Stimulated activated effector memory CD8-positive, alpha-beta T cell treated with anti-CD3 and anti-CD28 coated beads, Interleukin-12 subunit alpha, Interleukin-12 subunit beta, amount 100 ng/mL, for 72 hours (primary cell): ENCODE data around the gene SMC3.
A peak's percentile ranks its signal among the peaks of the same experiment; 100 is the strongest.
"Not testable (repeated sequence)": the region's sequence is repeated elsewhere in the genome, so short reads cannot be mapped to it uniquely, and the experiment has no call there.

Experiments
- ATAC-seq: fragments of 150-1000 bp; cut with Tn5 transposase; 2 replicates; pipeline ENCODE4 v1.10.0; 2021
- DNase-seq, 2 donors: peaks; one replicate each; pipeline ENCODE4 v3.0.0; 2021 to 2022; ENCODE audit warnings: low spot score in 2 of 2
- H3K27ac Mint-ChIP-seq: one replicate; pipeline ENCODE4 v1.8.0; 2022; ENCODE audit warnings: mild to moderate bottlenecking, mixed read lengths
- H3K36me3 Mint-ChIP-seq: one replicate; pipeline ENCODE4 v1.8.0; 2022; ENCODE audit warnings: mild to moderate bottlenecking, mixed read lengths
- H3K4me1 Mint-ChIP-seq: one replicate; pipeline ENCODE4 v1.8.0; 2022; ENCODE audit warnings: mixed read lengths
- H3K4me3 Mint-ChIP-seq: one replicate; pipeline ENCODE4 v1.8.0; 2022; ENCODE audit warnings: mild to moderate bottlenecking, mixed read lengths
- H3K9me3 Mint-ChIP-seq: one replicate; pipeline ENCODE4 v1.8.0; 2022; ENCODE audit warnings: mixed read lengths

Gene SMC3

DNA sequence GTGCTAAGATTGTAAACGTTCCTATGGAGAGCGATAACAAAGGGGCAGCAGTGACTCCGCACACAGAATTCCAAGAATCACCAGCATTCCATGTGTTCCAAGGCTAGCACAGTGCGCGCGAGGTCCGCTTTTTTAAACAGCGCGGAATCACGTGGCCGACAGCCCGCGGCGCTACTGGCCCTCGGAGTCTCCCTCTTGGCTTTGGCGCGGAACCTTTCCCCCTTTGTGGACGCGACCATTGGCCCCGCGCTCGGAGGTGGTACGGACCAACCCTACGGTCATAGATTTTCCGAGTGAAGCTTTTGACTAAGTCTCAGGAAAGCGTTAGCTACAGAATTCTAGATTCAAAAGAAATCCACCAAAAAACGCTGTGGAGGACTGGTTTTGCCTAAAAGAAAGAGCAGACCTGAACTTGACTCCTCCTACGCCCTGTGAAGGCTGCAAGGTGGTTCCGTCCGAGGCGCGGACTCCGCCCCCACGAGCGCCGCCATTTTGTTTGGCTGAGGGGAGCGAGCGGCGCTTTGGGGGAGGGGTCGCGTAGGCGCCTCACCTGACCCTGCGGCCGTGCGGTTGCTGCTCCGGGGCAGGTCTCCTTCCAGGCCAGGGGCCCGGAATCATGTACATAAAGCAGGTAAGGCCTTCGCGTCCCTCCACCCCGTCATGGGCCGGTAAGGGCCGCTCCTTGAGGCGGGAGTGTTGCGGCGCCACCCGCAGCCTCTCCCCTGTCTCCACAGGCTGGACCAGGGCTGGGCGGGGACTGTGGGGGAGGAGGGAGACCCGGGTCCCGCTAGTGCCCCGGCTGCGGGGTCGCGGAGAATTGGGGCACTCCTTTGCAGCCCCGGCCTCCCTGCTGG lies at the start of gene SMC3:
TSS of gene SMC3 (plus strand) at position 495 of the 854 bp plus-strand sequence. CDS start at position 617, 122 bp downstream.
- peaks cover 35% of the 10 kb centered on the region for H3K4me1 Mint-ChIP-seq
- H3K4me3 Mint-ChIP-seq = peak within 1 kb of the TSS; percentile 95

DNA sequence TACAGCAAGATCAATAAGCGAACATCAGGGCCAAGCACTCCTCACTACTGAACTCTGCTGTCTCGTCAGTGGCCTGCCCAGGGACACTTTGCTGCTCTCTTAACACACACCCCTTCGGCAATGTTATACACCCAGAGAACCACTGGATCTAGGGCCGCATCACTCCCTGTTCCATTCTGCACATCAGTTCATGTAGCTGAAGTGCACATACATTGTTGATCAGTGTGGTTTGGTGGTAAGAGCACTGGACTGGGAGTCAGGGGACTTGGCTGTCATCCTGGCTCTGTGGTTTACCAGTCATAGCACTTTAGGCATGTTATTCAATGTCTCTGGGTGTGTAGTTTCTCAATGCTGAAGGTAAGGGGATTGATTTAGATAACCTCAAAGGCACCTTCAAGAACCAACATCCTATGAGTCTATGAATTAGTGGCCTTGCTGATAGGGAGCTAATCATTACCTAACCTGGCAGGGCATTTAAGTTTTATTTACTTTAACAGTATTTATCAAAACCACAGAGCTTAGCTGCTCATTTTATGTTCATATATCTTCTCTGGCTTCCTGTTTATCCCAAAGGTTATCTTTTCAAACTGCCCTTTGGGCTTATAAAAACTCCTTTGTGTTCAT lies 45.0 kb upstream of the SMC3 start:
- Mint-ChIP-seq H3K27ac (peak overlapping the region; percentile 61), H3K4me1 (peaks cover 47% of the 10 kb centered on the region), H3K36me3 (peaks cover 92% of the 10 kb centered on the region), H3K9me3 (no peaks in the 10 kb centered on the region), H3K4me3 (no peak overlapping the region)
- DNase-seq (no peak), ATAC-seq (peak; percentile 86)

More for the DNA sequence above, at the start of gene SMC3:
- Mint-ChIP-seq H3K27ac (peak within 1 kb of the TSS; percentile 99), H3K9me3 (no peaks in the 10 kb centered on the region), H3K36me3 (peaks cover 43% of the 10 kb centered on the region)
- DNase-seq (peak; percentile 89 to 98), ATAC-seq (peak; percentile 87)

- no peak overlapping the region for H3K27ac Mint-ChIP-seq
- H3K36me3 Mint-ChIP-seq = peaks cover 86% of the 10 kb centered on the region
These were observed 43.8 kb upstream of the SMC3 start for GRCh38 chr10:110523736-110524135.

GRCh38 chr10:110524179-110524858 lies 43.2 kb upstream of the SMC3 start:
- H3K4me1 Mint-ChIP-seq = peaks cover 64% of the 10 kb centered on the region
- H3K9me3 Mint-ChIP-seq = no peaks in the 10 kb centered on the region
- ATAC-seq = no peak
- no peak overlapping the region for H3K27ac Mint-ChIP-seq
- no peak overlapping the region for H3K4me3 Mint-ChIP-seq
- DNase-seq = no peak
- H3K36me3 Mint-ChIP-seq = peaks cover 80% of the 10 kb centered on the region

More at GRCh38 chr10:110523736-110524135, 43.8 kb upstream of the SMC3 start:
- H3K4me3 Mint-ChIP-seq = no peak overlapping the region
- ATAC-seq (no peak), DNase-seq (no peak)
- H3K9me3 Mint-ChIP-seq = no peaks in the 10 kb centered on the region
- peaks cover 58% of the 10 kb centered on the region for H3K4me1 Mint-ChIP-seq

- ATAC-seq (no peak), DNase-seq (no peak)
- peaks cover 70% of the 10 kb centered on the region for H3K4me1 Mint-ChIP-seq
- peaks cover 75% of the 10 kb centered on the region for H3K36me3 Mint-ChIP-seq
- H3K27ac Mint-ChIP-seq = no peak overlapping the region
- H3K4me3 Mint-ChIP-seq = no peak overlapping the region
- no peaks in the 10 kb centered on the region for H3K9me3 Mint-ChIP-seq
These were observed 42.6 kb upstream of the SMC3 start for GRCh38 chr10:110524859-110525232.

- Mint-ChIP-seq H3K4me1 (peaks cover 76% of the 10 kb centered on the region), H3K36me3 (peaks cover 67% of the 10 kb centered on the region), H3K4me3 (no peak overlapping the region), H3K9me3 (no peaks in the 10 kb centered on the region), H3K27ac (peak overlapping the region; percentile 34)
- DNase-seq (no peak), ATAC-seq (no peak)
These were observed 41.9 kb upstream of the SMC3 start for GRCh38 chr10:110525349-110526260.

DNA sequence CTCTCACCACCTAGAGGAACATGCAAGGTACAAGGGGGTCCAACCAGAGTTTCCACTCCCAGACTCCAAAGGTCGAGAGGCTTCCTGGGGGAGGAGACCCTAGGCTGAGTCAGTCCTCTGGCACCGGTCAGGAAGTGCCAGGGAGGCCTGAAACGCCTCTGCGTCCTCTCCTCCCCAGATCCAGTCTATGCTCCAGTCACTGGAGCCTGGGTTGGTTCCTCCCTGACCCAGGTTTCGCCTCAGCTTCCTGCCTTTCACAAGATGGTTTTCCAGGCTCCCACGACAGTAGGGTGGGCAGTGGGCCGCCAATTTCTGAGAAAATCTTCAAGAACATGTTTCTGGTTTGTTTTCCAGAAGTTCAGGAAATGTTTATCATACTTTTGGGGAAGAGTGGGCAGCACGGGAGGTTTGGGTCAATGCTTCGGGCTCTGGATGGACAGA lies 39.7 kb upstream of the SMC3 start:
- Mint-ChIP-seq H3K4me3 (peak overlapping the region; percentile 58), H3K9me3 (no peaks in the 10 kb centered on the region), H3K4me1 (peaks cover 72% of the 10 kb centered on the region), H3K36me3 (peaks cover 45% of the 10 kb centered on the region), H3K27ac (peak overlapping the region; percentile 4)
- DNase-seq (no peak), ATAC-seq (no peak)

DNA sequence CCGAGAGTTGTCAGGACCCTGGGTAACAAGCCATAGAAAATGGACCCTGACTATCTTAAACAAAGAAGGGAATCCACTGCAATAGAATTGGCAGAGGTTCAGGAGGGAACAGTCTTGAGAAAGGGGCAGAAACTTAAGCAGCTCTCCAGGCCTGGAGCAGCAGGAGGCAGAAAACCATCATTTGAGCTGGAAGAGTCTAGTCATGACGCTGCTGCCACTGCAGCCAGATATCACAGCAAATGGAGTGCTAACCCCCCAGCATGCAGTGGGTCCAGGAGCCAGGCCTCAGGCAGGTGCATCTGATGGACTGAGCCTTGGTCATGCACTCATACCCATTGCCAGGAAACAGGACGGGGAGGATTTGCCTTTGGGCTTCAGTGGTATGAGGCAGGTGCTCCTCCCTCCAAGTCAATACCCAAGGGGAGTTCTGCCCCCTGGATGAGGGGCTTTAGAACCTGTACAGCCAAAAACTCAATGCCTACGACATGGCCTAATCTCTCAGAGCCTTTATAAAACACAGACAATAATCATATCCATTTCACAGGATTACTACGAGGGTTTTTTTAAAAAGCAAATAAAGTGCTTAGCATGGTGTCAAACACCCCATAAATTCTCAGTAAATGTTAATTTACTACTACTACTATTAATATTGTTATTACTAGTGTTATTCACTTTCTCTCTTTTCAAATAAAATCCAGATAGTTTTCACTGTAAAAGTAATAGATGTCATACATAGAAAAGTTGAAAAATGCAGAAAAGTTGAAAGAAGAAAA lies 39.1 kb upstream of the SMC3 start:
- Mint-ChIP-seq H3K27ac (peak overlapping the region; percentile 4), H3K9me3 (no peaks in the 10 kb centered on the region), H3K4me1 (peaks cover 74% of the 10 kb centered on the region), H3K4me3 (peak overlapping the region; percentile 58), H3K36me3 (peaks cover 39% of the 10 kb centered on the region)
- ATAC-seq (peak; percentile 55), DNase-seq (no peak)

DNA sequence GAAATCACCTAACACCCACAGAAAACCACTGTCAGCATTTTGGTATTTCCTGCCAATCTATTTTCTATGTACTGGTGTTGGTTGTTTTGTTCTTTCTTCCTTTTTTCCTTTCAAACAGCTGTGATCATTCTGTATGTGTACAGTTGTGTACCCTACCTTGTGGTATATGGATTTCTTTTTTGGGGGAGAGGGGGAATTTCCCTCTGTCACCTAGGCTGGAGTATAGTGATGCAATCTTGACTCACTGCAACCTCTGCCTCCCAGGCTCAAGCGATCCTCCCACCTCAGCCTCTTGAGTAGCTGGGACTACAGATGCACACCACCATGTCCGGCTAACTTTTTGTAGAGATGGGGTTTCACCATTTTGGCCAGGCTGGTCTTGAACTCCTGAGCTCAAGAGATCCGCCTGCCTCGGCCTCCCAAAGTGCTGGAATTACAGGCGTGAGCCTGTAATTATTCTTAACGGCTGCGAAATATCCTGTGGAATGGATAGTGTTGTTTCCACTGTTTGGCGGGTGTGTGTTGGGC lies 38.4 kb upstream of the SMC3 start:
- Mint-ChIP-seq H3K36me3 (peaks cover 32% of the 10 kb centered on the region), H3K4me3 (peak overlapping the region; percentile 58), H3K27ac (peak overlapping the region; percentile 4), H3K4me1 (peaks cover 74% of the 10 kb centered on the region)
- DNase-seq (peak in 1 of 2 donors; percentile 67), ATAC-seq (peak; percentile 92)
- H3K9me3 Mint-ChIP-seq = not testable (repeated sequence)

GRCh38 chr10:110529596-110530011 lies 37.9 kb upstream of the SMC3 start:
- peak overlapping the region; percentile 4 for H3K27ac Mint-ChIP-seq
- ATAC-seq = peak; percentile 2

GRCh38 chr10:110530131-110530831 lies 37.2 kb upstream of the SMC3 start:
- DNase-seq = no peak
- Mint-ChIP-seq H3K36me3 (peaks cover 23% of the 10 kb centered on the region), H3K27ac (peak overlapping the region; percentile 4), H3K4me1 (peaks cover 76% of the 10 kb centered on the region), H3K4me3 (peak overlapping the region; percentile 58), H3K9me3 (no peaks in the 10 kb centered on the region)
- ATAC-seq = no peak

More at GRCh38 chr10:110529596-110530011, 37.9 kb upstream of the SMC3 start:
- Mint-ChIP-seq H3K36me3 (peaks cover 27% of the 10 kb centered on the region), H3K4me3 (peak overlapping the region; percentile 58), H3K4me1 (peaks cover 74% of the 10 kb centered on the region), H3K9me3 (no peaks in the 10 kb centered on the region)
- peak in 1 of 2 donors; percentile 62 for DNase-seq

- Mint-ChIP-seq H3K4me1 (peaks cover 76% of the 10 kb centered on the region), H3K27ac (no peak overlapping the region), H3K4me3 (no peak overlapping the region)
These were observed 35.8 kb upstream of the SMC3 start for GRCh38 chr10:110531687-110532086.

GRCh38 chr10:110532628-110533027 lies 34.9 kb upstream of the SMC3 start:
- DNase-seq, H3K9me3 Mint-ChIP-seq, ATAC-seq, H3K27ac Mint-ChIP-seq, H3K4me3 Mint-ChIP-seq: not testable (repeated sequence)
- Mint-ChIP-seq H3K36me3 (peaks cover 16% of the 10 kb centered on the region), H3K4me1 (peaks cover 77% of the 10 kb centered on the region)

More at GRCh38 chr10:110531687-110532086, 35.8 kb upstream of the SMC3 start:
- Mint-ChIP-seq H3K36me3 (peaks cover 24% of the 10 kb centered on the region), H3K9me3 (no peaks in the 10 kb centered on the region)
- ATAC-seq (no peak), DNase-seq (no peak)
